NOMO-1 (cell line): Measurements from ENCODE around the gene GMPR.
"Not testable (repeated sequence)": the region's sequence is repeated elsewhere in the genome, so short reads cannot be mapped to it uniquely, and the experiment has no call there.

Source experiments
- DNase-seq, 2 experiments: peaks; one replicate each; lab custom pipeline; 2025; ENCODE audit not compliant: unreplicated experiment in 2 of 2; lab: John Stamatoyannopoulos, UW

Gene GMPR

DNA sequence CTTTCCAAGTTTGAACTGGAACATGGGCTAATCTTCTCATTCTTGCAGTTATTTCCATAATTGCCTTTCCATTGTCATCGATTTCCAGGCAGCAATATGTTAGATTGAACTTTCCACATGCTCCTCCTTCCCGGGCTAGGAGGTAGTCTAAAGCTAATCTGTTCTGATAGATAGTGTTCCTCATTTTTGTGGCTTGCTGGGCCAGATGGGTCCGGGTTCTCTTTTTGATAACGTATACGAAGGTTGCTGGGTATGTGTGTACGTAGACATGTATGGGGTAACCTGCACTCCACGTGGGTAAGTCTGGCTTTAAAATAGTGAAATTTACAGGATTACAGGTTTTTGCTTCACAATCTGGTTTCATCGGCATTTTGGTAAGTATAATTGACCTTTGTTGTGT lies 14.0 kb upstream of the GMPR start:
- DNase-seq = peak; percentile 32 to 41

DNA sequence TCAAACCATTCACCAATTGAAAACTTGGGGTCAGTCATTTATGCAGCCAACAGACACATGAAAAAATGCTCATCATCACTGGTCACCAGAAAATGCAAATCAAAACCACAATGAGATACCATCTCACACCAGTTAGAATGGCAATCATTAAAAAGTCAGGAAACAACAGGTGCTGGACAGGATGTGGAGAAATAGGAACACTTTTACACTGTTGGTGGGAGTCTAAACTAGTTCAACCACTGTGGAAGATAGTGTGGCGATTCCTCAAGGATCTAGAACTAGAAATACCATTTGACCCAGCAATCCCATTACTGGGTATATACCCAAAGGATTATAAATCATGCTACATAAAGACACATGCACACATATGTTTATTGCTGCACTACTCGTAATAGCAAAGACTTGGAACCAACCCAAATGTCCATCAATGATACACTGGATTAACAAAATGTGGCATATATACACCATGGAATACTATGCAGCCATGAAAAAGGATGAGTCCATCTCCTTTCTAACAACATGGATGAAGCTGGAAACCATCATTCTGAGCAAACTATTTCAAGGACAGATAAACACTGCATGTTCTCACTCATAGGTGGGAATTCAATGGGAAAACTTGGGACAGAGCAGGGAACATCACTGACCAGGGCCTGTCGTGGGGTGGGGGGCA lies 13.2 kb upstream of the GMPR start:
- not testable (repeated sequence) for DNase-seq

- DNase-seq = not testable (repeated sequence)
These were observed 12.0 kb upstream of the GMPR start for GRCh38 chr6:16226117-16227047.

DNA sequence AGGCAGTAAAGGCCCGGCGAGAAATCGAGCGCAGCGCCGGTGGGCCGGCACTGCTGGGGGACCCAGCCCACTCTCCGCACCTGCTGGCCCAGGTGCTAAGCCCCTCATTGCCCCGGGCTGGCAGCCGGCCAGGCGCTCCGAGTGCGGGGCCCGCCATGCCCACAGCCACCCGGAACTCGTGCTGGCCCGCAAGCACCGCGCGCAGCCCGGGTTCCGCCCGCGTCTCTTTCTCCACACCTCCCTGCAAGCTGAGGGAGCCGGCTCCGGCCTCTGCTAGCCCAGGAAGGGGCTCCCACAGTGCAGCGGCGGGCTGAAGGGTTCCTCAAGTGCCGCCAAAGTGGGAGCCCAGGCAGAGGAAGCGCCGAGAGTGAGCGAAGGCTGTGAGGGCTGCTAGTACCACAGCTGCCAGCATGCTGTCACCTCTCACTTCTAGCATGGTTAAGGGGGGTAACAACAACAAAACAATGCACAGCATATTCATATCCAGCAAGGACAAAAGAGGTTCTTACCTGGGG lies 11.3 kb upstream of the GMPR start:
- DNase-seq = no peak

DNA sequence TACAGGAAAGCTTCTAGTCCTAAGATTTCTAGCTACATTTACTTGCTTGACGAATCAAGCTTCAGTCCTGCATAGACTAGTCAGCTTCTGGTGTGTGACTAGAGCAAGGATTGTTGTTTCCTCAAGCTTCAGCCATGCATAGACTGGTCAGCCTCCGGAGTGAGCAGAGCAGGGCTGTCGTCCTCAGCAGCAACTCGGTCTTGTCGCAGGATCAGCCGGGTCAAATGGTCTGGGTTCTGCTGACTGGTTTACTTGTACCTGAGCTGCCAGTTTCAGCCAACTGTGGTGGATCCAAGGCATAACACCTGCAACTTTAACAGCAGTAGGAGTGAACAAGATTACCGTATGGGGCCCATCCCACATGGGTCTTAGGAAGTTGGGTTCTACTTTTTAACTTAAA lies 10.8 kb upstream of the GMPR start:
- no peak for DNase-seq

DNA sequence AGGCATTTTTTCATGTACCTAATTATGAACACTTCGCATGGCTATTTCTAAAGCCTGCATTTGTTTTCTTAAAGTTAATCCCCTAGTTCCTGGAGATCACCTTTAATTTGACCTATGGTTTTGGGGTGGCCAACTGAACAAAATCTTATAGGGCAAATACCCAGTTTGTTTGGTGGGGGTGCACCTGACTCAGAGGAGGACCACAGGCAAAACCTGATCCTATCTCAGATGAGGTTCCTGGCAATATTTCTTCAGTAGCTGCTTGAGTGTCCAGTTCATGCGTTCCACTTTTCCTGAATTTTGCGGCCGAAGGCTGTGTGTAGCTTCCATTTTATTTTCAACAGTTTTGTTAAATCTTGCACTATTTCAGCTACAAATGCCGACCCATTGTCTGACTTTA lies 10.3 kb upstream of the GMPR start:
- no peak for DNase-seq

DNA sequence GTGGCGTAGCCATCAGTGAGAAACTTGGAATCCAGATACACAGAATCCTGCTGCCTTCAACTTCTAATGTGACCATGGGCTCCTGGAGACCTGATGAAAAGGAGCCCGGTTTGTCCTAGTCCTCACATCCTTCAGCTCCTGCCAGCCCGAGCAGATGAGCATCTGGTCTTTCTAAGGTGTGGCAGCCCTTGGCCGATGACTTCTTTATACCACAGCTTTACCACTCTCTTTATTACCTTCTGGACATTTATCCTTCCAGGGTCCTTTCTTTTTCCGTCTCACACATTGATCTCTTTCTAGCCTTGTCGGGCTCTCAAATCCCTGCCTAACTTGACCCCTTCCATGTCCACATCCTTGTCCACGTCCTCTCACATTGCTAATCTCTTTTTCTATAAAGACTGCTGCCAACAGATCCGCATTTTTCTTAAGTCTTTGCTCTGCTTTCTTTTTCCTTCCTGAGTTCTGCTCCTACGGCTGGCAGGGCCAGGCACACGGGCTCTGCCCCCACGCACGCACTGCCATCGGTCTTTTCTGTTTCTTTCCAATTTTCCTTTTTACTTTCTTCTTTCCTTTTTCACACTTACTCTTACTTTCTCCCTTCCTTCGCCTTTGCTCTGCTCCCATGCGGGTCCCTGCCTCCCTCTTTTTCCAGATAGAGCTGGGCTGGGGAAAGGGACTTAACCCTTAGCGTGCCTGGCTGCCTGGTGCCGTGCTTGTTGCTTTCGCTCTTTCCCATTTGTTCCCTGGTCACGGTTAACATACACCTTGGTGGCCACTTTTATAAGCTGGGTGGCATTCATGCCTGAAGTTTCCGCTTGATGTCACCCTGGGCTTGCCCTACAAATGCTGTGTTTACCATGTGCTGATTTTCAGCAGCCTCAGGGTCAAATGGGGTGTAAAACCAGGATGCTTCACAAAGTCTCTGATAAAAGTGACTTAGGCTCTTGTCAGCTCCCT lies 9.4 kb upstream of the GMPR start:
- no peak for DNase-seq

DNA sequence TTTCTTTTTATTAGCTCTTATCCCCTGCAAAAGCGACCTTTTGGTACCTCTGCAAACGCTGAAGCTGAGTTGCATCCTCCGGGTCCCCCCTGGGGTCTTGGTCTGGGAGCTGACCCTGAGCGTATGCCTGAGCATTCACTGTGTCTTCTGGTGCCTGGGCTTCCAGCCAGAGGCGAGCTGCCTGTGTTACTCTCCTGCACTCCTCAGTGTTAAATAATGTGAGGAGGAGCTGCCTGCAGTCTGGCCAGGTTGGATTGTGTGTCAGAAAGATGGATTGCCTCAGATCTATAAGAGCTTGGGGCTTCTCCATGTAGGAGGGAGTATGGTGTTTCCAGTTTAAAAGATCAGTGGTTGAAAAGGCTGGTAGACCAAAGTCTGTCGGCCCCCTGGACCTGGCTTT lies 8.7 kb upstream of the GMPR start:
- no peak for DNase-seq

- no peak for DNase-seq
These were observed 7.4 kb upstream of the GMPR start for GRCh38 chr6:16230953-16231352.

DNA sequence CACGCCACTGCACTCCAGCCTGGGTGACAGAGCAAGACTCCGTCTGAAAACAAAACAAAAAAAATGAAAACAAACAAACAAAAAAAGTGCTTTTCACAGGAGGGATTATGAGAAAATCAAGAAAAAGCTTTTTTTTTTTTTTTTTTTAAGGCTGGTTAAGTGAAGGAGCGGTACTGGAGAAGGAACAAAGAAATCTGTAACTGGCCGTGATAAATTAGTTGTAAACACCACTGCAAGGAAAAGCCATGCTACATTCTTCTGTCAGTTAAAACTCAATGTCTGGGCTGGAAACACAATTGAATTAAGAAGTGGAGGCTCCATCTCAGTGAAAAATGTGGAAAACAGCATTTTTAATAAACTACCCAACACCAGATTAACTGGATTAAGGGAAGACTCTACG lies 6.3 kb upstream of the GMPR start:
- no peak for DNase-seq

- DNase-seq = no peak
These were observed 2.3 kb upstream of the GMPR start for GRCh38 chr6:16236009-16236501.

DNA sequence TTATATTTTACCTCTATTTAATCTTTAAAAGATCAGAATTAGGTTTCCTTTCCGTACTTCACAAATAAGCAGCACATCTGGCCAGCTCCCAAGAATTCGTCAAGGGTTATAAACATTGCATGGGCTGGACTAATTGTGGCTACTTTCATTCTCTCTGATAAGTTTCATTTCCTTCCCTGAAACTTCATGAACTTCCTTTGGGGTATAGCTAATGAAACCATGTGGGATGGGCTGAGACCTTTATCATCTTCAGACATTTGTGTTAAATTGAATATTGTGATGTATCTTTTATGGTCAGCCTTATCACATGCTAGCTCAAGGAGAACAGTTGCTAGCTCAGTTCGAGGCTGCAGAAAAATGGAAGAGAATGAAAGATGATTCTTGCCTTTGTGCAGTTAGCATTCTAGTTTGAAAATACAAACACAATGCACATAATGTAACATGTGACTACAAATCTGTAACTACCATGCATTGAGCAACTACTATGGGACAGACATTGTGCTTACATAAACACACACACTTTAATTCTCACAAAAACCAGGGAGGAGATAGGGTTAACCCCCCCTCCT lies 1.7 kb upstream of the GMPR start:
- peak; percentile 30 to 77 for DNase-seq

GRCh38 chr6:16237242-16237641 lies 1.1 kb upstream of the GMPR start:
- DNase-seq = no peak

DNA sequence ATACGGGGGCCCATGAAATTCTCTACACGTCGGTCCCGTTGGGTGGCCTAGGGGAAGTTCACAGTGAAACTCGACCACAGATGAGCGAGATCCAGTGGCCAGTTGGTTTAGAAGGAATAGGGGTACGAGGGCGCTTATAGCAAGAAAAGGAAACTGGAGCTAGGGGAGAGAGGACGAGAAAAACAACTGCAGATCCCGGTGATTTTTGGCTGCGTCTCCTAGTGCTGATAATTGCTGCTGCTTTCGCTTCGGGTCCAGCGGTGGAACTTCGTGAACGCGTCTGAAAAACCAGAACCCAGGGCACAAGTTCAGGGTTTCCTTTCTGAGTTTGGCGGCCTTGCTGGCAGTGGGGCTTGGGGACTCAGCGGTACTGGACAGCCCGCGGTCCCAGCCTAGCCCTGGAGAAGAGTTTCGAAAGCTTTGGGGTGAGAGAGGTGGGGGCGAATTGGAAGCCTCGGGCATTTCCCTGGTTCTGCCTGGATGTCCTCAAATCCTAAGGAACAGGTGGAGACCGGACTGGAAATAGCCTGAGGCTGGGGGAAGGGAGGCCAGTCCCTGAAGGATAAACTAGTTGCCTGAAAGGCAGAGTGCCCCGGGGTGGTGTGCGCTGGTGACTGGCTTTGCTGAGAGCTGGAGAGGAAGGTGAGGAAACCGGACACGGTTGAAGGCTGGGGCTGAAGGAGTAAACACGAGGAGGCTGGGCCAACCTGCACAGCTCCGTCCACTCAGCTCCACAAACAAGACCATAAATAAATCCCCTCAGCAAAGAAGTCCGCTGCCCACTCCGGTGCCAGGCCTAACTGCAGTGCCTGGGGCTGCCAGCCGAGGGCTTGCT lies 793 bp downstream of the GMPR start:
- DNase-seq = peak; percentile 29 to 55

GRCh38 chr6:16239798-16240123 lies 1.4 kb downstream of the GMPR start:
- peak; percentile 69 to 76 for DNase-seq

DNA sequence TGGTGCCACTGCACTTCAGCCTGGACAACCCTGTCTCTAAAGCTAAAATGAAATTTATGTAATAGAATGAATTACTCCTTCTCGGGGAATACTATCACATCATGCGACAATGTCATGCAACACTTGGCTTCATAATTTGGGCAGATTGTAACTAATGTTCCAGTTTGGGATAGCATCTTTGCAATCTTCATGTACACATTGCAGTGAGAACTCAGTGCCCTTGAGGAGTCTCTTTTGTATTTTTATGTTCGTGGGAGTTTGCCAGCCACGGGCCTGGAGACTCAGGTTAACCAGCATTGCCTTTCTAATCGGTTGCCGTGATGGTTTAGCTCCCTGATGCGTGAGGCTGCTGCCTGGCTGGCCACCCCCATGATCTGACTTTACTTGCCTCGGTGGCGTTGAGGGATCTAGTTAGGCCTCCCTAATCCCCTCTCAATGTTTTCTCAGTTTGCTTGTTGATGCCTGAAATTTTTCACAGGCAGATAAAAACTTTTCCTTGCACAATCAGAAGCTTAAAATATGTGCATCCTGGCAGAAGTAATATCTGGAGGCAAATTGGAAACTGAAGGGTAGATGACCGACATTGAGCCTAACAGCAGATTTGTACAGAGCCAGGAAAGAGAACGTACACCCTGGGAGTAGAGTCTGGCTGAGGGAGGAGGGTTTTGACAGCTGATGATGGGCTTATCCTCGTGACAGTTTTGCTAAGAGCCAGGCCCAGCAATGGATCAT lies 2.4 kb downstream of the GMPR start:
- no peak for DNase-seq

- no peak for DNase-seq
These were observed 2.9 kb downstream of the GMPR start for GRCh38 chr6:16241321-16241689.

DNA sequence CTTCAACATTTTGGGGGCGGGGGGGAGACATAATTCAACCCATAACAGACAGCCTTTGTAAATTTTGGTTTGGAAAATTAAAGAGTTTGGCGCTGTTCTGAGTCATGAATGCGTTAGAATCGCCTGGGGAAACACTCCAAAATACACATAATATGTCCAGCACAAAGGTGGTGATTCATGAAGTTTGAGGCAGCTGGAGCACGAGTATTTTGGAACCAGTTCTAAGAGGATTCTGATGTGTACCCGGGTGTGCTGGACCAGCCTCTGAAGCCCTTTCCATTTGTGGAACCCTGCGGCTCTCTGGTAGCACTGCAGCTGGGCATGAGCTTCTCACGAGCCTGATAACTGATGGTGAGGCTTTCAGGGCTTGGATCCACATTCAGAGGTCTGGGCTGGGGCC lies 4.7 kb downstream of the GMPR start:
- DNase-seq = no peak

GRCh38 chr6:16243664-16244063 lies 5.3 kb downstream of the GMPR start:
- no peak for DNase-seq
